ENCODE results near the gene OR52B2.
"Not testable (repeated sequence)": the region's sequence is repeated elsewhere in the genome, so short reads cannot be mapped to it uniquely, and the experiment has no call there.

Gene OR52B2

DNA sequence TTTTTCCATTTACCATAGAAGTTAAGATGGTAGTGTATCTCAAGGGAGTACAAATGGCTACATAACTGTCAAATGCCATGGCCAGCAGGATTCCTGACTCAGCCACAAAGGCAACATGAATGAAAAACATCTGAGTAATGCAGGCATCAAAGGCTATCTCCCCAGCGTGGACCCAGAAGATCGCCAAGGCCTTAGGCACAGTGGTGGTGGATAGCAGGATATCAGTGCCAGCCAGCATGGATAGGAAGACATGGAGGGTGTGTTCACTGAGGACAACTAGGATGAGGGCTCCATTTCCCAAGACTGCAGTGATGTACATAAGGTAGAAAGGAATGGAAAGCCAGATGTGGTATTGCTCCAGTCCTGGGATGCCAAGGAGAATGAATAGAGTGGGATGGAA is 18.0 kb downstream of the OR52B2 start:
- no peak for DNase-seq (ENCODE audit: low read depth)

DNA sequence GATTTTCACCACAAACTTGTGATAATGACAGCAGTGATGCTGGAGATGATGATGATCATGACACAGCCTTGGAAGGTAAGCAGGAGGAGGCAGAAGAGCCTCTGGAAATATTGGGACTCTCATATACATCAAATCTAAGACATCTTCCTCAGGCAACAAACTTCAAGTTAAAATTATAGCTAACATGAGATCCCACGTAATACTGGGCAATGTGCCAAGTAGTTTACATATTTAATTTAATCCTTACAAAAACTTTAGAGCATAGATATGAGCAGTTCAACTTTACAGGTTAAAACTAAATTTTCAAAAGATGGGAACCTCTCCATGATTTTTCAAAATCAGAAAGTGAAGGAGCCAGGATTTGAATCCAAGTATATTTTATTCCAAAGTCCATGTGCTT is 19.0 kb downstream of the OR52B2 start:
- DNase-seq (ENCODE audit: low read depth) = no peak

DNA sequence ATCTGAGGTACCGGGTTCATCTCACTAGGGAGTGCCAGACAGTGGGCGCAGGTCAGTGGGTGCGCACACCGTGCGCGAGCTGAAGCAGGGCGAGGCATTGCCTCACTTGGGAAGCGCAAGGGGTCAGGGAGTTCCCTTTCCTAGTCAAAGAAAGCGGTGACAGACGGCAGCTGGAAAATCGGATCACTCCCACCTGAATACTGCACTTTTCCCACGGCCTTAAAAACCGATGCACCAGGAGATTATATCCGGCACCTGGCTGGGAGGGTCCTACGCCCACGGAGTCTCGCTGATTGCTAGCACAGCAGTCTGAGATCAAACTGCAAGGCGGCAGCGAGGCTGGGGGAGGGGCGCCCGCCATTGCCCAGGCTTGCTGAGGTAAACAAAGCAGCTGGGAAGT is 26.4 kb downstream of the OR52B2 start:
- not testable (repeated sequence) for DNase-seq (ENCODE audit: low read depth)

DNA sequence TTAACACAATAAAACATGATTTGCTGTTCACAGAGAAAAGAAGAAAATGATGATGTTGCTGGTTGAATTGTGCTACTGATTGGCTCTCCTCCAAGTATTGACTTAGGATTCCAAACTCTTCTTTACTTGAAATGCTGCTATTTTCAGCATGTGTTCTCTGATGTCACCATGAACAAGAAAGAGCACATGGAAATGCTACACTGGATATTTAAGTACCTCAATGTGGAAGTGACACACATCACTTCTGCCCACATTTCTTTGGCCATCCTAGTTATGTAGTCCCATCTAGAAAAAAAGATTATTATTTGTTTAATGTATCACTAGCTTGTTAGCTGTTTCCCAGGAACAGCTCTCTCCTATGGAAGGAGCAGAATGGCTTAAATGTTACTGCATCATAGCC is 27.2 kb downstream of the OR52B2 start:
- DNase-seq (ENCODE audit: low read depth) = no peak

DNA sequence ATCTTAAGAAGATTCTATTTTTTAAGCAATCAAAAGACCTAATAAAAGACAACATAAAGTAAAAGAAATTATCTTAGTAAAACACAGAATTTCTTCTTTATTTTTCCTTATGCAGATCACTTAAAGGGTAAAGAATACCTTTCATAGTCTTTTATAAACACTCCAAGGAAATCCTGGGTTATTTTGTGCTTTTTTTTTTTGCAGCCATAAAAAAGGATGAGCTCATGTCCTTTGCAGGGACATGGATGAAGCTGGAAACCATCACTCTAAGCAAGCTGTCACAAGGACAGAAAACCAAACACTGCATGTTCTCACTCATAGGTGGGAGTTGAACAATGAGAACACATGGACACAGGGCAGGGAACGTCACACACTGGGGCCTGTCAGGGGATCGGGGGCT is 34.2 kb downstream of the OR52B2 start:
- DNase-seq (ENCODE audit: low read depth) = not testable (repeated sequence)

DNA sequence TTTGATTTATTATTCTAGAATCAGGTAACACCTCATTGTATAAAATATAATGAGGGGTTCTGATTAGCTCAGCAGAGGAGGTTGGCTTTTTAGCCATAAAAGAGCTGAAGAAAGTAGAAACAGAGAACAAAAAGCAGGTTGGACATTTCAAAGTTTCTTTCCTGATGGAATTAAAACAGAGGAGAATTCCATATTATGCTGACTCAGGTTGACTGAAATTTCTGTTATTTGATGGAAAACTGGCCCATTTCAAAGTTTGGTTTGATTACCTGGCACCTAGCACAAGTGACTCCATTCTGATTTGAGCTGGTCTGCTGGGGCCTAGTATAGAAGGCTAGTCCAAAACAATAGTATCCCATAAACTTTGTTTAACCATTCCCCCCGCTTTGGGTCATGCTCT is 37.7 kb downstream of the OR52B2 start:
- DNase-seq (ENCODE audit: low read depth) = no peak

DNA sequence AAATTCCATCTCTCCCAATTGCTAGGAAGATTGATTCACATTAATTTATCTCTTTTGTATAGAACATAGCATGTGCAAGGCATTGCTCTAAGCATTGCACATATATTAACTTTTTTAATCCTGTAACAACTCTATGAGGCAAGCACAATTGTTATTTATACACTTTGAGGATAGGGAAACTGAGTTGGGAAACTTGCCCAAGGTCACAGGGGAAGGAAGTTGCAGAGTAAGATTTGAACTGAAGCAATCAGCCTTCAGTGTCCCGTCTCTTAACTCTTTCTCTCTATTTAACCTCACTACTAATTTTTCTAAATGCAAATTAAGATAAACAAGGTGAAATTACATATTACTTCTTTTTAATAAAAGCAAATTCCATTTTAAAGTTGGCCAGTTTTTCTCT is 40.5 kb downstream of the OR52B2 start:
- DNase-seq (ENCODE audit: low read depth) = no peak

DNA sequence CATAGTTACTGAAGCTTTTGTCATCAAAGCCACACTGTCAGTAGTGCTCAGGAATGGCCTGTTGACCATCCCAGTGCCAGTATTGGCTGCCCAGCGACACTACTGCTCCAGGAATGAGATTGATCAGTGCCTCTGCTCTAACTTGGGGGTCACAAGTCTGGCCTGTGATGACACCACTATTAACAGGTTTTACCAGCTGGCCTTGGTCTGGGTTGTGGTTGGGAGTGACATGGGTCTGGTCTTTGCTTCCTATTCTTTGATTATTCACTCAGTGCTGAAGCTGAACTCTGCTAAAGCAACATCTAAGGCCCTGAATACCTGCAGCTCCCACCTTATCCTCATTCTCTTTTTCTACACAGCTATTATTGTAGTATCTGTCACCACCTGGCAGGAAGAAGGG is 41.1 kb downstream of the OR52B2 start:
- no peak for DNase-seq (ENCODE audit: low read depth)

DNA sequence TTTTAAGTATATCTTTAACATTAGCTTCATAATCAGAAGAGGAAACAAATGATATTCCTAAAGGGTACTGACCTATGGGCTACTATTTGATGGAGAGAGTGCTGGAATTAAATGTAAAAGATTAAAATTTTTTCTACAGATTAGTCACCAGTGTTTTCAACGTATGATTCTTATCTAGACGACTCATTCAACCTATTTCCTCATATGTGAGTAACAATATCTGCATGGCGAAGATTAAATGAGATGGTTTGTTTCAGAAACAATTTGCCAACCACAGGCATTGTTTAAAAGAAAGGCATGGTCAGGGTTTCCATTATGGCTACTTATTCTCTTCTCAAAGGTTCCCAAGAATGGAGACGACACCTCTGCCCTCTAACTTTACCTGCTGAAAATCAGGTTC is 42.2 kb downstream of the OR52B2 start:
- DNase-seq (ENCODE audit: low read depth) = no peak

DNA sequence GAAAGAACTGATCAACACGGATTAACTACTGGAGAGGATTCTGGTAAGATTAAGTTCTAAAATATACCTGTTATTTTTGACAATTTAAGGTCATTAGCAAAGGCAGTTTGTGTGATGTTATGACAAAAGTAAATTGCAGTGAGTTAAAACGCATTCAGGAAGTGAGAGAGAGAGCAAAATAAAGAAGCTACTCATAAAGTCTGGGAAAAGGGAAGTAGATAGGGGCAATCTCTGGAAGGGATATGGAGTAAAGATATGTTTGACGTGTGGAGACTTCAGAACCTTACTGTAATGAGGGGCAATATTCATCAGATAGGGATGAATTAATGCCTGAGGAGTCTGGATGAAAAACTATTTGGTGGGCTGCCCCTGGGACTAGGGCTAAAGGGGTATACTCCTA is 45.9 kb downstream of the OR52B2 start:
- DNase-seq (ENCODE audit: low read depth) = no peak
